Inferior parietal cortex (tissue), 1 donor: ENCODE data around the gene ZNF574.
"Not testable (repeated sequence)": the region's sequence is repeated elsewhere in the genome, so short reads cannot be mapped to it uniquely, and the experiment has no call there.

Experiments used
- DNase-seq: peaks from one replicate; pipeline ENCODE4 v3.0.0-alpha.2; 2016; ENCODE audit errors: extremely low spot score

Gene ZNF574

DNA sequence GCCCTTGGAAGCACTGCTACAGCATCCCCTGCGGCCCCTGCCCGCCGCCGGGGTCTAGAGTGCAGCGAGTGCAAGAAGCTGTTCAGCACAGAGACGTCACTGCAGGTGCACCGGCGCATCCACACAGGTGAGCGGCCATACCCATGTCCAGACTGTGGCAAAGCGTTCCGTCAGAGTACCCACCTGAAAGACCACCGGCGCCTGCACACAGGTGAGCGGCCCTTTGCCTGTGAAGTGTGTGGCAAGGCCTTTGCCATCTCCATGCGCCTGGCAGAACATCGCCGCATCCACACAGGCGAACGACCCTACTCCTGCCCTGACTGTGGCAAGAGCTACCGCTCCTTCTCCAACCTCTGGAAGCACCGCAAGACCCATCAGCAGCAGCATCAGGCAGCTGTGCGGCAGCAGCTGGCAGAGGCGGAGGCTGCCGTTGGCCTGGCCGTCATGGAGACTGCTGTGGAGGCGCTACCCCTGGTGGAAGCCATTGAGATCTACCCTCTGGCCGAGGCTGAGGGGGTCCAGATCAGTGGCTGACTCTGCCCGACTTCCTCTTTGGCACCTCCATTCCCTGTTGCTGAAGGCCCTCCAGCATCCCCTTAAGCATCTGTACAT is 4.9 kb downstream of the ZNF574 start:
- no peak for DNase-seq

DNA sequence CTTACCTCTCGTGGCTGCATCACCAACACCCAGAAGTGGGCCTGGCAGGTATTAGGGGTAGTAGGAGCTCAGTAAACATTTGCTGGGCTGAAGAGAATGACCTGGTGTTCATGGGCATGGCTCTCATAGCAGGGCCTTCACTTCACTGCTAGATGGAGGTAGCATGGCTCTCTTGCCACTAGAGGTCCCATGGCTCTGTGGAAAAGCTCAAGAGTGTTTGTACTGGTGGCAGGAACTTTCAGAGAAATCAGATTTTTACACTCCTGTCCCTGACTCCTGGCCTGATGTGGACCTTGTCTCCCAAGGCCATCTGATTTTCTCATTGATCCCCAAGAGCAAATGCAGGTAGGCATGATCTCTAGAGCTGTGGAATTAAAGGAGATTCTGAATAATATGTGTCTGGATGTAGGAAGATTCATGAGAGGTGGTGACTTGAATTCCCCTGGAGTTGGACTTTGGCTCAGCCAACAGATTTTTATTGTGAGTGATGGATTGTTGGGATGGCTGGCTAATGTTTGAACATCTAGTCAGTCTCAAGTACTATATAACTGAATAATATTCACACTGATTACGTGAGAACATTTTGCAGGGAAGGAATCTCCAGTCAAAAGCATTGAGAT is 5.7 kb downstream of the ZNF574 start:
- DNase-seq: no peak

DNA sequence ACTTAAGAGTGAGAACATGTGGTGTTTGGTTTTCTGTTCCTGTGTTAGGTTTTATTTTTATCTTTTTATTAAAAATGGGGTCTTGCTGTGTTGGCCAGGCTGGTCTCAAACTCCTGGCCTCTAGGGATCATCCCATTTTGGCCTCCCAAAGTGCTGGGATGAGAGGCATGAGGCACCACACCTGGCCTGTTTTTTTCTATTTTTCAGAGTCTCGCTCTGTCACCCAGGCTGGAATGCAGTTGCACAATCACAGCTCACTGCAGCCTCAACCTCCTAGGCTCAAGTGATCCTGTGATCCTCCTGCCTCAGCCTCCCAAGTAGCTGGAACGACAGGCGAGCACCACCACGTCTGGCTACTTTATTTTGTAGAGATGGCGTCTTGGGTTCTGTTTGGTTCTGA is 7.6 kb downstream of the ZNF574 start:
- DNase-seq: no peak

DNA sequence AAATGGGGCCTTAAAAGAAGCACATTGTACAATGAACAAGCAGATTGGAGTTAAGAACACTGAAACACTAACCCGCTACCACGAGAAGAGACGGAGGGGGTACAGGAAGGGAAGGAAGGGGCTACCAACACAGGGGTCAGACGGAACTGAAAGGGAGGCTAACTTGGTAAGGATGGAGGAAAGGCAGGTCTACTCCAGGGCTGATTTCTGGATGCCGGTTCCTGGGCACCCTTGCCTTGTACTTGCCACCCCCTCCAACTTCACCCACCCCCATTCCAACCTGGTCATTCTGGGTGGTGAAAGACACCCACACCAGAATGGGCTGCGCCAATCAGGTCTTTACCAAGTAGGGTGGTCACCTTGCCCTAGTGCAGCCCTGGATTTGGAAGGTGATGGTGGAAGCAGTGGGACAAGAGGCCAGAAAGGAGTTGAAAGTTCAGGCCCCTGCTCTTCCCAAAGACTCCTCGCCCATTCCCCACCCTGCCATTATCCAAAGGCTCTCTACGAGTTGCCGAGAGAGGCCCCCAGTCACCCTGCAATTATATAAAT is 10.3 kb downstream of the ZNF574 start:
- DNase-seq: no peak

DNA sequence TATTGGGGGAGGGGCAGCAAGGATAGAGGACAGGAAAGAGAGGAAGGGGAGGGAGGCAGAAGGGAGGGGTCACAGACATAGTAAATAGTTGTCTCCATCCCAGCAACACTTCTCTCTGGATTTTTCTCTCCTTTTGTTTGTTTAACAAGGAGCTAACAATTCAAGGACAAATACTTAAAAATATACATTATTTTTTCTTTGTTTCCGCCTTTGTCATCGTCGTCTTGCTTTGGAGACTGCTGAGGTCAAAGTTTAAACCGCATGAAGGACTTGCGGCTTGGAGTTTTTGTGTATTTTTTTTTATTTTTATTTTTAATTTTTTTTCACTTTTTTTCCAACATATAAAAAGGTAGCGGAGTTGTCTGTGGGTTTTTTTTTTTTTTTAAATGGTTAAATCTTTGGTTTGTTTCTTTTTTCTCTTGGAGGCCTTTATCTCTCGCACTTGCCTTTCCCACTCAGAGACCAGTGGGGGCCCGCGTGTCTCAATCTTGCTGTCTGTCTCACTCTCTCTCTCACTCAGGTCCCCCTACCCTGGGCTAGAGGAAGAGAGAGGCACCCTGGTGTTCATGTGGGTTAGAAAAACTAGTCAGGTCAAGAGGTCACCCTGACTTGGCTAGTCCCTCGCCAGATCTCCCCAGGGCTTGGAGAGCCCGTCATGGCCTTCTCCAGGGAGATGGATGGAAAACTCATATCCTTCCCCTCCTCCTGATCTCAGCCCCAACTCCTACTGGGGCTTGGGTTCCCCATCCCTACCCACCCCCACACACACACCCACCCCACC is 11.0 kb downstream of the ZNF574 start:
- DNase-seq: no peak

- no peak for DNase-seq
Observed at GRCh38 chr19:42088471-42089190, 12.7 kb downstream of the ZNF574 start.

GRCh38 chr19:42089191-42089750 is 13.3 kb downstream of the ZNF574 start:
- DNase-seq: no peak

GRCh38 chr19:42089772-42090171 is 13.8 kb downstream of the ZNF574 start:
- DNase-seq: no peak

- no peak for DNase-seq
Observed at GRCh38 chr19:42090672-42091071, 14.7 kb downstream of the ZNF574 start.

DNA sequence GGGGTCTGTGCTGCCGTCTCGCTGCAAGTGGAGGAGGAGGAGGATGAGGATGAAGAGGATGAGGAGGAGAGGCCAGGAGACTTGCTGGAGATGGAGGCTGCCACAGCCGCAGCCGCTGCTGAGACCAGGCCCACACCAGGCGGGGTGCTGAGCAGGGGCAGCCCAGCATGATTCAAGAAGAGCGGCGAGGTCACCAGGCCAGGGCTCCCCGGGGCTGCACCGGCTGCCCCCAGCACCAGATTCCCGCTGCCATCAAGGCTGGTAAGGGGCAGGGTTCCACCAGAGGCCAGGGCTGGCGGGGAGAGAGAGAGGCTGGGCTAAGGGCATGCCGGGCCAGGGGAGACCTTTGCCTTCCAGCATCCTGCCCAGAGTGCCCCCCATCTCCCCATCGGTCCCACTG is 15.3 kb downstream of the ZNF574 start:
- no peak for DNase-seq

- DNase-seq: no peak
Observed at GRCh38 chr19:42091742-42092141, 15.8 kb downstream of the ZNF574 start.

DNA sequence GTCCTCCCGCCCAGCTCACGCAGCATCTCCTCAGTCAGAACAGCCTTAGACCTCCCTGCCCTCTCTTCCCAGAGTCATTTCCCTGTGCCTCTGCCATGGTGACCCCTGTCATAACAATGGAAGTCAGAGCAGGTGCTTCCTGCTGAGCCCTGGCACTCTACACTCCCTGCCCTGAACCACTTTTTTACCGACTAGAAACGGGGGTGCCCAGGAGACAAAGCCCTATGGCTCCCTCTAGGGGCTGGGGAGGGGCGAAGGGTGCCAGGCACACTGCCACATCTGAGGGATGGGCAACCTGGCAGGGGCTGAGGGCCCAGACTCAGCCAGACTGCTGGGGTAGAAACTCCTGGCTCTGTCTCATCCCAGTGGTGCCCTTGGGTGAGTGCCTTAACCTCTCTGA is 16.4 kb downstream of the ZNF574 start:
- DNase-seq: no peak

DNA sequence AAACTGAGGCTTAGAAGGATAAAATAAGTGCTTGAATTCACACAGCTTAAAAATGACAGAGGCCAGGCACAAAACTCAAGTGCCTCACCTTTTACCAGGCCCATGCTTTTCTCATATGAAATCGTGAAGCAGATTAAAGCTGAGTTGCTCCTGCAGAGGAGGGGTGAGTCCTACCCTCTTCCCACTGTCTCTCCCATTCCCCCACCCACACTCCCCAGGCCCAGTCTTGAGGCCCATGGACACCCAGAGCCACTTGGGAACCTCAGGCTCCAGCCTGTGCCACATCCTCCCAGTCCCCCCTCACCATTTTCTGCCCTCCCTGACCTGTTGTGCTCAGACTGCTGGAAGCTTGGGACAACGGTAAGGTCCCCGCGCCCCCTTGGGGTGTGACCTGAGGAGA is 17.5 kb downstream of the ZNF574 start:
- DNase-seq: no peak

DNA sequence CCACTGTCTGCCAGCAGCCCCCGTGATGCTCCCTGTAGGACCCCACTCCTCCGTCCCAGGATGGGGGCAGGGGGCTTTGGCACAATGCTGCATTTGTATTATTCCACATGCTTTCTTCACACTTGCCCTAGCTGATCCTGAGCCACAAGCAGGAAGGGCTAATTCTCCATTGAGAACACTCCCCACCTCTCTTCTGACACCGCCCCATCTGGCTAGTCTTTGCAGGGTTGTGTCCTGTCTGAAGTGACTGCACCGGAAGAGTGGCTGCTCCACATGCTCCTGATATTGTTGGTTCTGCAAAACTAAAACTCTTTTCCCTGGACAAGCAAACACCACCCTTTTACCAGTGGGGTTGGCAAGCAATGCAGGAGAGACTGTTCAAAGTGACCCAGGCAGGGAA is 18.0 kb downstream of the ZNF574 start:
- DNase-seq: no peak

DNA sequence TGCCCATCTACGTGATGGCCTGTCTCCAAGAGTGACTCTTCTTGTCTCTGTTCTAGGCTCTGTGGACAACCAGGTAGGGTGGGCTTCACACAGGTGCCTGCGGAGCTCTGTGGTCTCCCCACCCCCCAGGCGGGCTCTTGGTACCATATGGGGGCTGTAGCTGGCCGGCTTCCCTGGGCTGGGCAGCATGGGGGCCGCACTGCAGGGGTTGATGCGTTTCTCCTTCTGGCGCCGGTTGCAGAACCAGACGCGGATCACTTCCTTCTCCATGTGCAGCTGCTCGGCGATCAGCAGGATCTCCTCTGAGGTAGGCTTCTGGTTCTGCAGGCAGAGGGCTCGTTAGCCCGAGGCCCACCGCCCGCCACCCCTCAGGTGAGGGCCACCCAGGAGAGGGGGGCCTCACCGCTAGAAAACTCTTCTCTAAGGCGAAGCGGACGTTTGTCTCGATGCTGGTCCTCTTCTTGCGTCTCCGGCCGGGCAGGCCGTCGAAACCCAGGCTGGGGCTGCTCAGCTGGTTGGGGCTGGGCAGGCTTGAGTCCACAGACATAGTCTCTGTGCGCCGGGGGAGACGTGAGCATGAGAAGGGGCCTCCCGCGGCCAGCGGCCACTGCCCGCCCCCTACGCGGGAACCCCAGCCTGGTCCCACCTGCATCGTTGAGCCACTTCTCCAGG is 19.3 kb downstream of the ZNF574 start:
- no peak for DNase-seq

GRCh38 chr19:42095814-42096230 is 19.9 kb downstream of the ZNF574 start:
- DNase-seq: no peak

- DNase-seq: no peak
Observed at GRCh38 chr19:42096255-42096837, 20.4 kb downstream of the ZNF574 start.

DNA sequence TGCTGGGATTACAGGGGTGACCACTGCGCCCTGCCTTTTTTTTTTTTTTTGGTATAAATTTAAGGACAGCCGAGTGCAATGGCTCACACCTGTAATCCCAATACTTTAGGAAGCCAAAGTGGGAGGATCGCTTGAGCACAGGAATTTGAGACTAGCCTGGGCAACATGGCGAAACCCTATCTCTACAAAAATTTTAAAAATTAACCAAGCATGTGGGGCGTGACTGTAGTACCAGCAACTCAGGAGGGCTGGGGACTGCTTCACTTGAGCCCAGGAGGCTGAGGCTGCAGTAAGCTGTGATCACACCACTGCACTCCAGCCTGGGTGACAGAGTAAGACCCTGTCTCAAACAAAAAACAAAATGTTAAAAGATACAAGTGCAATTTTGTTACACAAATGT is 21.5 kb downstream of the ZNF574 start:
- no peak for DNase-seq

DNA sequence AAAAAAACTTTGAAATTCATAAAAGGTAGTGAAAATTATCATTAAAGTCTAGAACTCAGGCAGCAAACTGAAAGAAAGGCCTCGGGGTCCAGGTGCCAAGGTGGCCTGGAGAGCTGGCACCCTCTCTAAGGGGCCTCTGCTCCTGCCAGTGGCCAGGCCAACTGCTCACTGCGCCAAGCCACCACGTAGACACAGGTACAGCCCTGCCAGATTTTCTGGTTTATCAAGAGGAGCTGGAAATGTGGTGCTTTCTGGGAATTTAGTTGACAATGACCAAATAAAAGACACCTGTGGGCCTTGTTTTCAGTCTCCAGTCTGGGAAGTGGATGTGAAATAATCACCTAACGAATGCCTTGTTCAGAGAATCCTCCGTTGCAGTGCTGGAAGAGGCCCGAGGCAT is 22.8 kb downstream of the ZNF574 start:
- DNase-seq: no peak

DNA sequence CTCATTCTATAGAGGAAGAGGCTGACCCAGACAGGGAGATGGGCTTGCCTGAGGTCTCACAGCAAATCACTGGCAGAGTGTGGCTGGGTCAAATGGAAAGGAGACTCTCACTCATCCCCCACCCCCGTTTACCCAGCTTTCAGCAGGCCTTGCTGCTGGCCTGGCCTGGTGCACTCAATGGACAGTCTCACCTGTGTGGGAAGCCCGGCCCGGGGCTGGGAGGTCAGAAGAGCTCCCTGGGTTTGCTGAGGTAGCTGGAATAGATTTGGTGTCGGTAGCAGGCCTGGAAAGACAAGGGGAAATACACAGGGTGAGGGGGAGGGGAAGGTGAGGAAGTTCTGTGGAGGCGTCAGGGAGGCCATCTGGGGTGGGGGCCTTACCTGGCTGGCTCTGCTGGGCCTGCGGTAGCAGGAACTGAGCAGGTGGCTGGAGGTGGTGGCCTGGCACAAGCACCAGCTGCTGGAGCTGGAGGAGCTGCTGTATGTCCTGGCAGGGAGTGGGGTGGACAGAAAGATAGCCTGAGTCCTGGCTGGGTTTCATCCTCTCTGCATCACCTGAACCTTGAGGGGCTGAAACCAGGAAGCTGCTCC is 23.5 kb downstream of the ZNF574 start:
- no peak for DNase-seq

DNA sequence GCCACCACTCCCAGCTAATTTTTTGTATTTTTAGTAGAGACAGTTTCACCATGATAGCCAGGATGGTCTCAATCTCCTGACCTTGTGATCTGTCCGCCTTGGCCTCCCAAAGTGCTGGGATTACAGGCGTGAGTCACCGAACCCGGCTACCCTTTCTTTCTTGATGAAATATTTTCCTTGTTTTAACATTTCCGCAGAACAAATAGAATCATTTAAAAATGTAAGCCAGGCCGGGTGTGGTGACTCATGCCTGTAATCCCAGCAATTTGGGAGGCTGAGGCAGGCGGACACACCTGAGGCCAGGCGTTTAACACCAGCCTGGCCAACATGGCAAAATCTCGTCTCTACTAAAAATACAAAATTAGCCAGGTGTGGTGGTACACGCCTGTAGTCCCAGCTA is 24.3 kb downstream of the ZNF574 start:
- not testable (repeated sequence) for DNase-seq
